HG03064 (cell line): Measurements from ENCODE around the gene ALCAM.

Experiments
- ATAC-seq: cut with Tn5 transposase; IDR thresholded peaks from one replicate; pipeline ENCODE4 v1.9.1; 2021; ENCODE audit warnings: low read depth; ENCODE audit not compliant: unreplicated experiment

The ALCAM gene

DNA sequence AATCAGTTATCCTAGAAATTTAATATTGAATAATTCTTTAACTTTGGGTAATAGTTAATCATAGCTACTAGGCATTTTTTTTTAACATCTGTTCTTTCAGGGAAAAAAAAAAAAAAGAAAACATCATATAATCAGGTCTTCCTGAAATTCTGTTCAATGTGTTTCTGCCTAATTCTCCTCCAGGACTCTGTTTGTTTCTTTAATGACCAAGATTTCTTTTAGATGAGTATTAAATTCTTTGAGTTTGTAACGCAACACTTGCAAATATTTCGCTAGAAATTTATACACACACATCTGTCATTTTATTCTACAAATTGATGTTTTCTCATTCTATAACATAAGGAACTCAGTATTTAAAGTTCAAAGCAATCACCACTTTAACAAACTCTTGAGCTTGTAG is 56.7 kb downstream of the ALCAM start:
- ATAC-seq = no peak

DNA sequence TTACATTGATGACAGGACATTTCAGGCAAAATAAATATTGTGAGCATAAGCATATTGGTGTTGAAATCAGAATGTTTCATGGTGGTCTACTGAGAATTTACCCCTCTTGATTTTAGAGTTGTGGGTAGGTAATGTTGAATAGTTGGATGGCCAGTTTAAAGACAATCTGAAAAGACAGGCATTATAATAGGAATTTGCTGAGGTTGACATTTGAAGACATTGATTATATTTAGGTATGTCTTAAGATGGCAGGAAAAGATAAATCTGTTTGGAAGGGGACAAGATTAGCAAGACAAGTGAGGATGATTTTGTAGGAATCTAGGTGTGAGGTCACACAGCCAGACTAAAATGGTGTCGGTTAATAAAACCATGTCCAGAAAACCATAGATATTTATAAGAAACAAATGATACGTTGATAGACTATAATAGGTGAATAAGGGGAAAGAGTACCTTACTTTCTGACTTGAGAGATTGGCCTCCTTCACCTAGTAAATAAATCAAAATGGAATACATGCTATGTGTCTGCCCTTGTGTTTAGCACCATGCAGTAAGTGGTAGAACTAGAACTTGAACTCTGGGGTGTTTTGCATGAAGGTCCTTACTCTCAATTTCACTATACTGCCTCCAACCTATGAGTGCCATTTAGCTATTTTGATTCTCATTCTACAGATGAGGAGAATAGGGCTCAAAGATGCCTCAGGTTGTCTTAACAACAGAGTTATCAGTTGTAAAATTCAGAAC is 57.9 kb downstream of the ALCAM start:
- no peak for ATAC-seq

GRCh38 chr3:105425153-105425502 is 58.4 kb downstream of the ALCAM start:
- no peak for ATAC-seq

DNA sequence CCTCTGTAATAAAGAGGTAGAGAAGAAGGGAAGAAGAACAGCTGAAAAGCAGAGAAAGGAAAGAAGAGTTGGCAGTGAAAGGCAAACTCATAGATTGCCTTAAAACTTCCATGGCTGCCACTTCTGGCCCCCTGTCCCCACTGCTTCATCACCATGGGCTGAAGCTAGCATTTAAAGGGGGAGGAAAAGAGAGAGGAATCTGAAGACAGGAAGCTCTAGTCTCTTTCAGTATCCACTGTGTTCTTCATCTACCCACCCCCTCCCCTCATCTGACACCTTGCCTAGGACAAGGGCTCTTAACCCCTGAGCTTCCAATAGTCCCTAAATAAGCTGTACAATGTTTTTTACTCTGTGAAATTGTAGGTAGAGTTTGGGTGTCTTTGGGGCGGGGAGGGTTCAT is 60.6 kb downstream of the ALCAM start:
- no peak for ATAC-seq

- ATAC-seq = no peak
These were observed 62.5 kb downstream of the ALCAM start for GRCh38 chr3:105429034-105429762.

GRCh38 chr3:105430455-105430854 is 63.7 kb downstream of the ALCAM start:
- no peak for ATAC-seq

- no peak for ATAC-seq
These were observed 64.5 kb downstream of the ALCAM start for GRCh38 chr3:105431200-105431599.

- no peak for ATAC-seq
These were observed 68.6 kb downstream of the ALCAM start for GRCh38 chr3:105435277-105435676.

DNA sequence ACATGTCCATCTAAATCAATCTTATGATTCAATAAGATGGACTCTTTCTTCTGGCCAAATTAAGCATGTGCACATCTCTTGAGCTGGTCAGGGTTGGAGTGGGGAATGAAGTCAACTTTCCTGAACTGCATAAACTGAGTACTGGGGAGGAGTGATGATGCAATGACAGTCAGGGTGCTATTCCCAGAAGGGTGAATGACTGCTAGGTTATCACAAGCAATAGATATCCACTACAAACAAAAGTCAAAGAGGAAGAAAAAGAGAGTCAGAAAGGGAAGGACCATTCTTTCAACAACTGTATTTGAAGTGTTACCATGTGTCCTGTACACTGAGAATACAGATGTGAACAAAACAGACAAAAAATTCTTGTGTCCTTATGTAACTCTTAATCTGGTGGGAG is 70.0 kb downstream of the ALCAM start:
- no peak for ATAC-seq

DNA sequence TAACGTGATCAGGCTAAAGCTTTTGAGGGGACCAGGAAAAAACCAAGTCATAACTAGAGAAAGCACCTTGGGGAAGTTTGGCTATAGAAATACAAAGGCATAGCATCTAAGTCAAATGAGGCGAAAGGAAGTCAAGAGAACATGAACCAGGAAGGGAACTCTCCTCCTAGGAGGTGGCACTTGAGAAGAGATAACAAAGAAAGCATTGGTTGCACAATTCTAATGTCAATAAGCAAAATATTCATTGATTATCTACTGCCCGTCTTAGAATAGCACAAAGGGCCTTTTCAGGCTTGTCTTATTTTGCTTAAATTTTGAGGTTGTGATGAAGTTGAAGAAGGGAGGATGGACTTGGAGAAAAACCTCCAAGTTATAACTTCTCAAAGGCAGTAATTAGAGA is 73.4 kb downstream of the ALCAM start:
- ATAC-seq = no peak

GRCh38 chr3:105444725-105445124 is 78.0 kb downstream of the ALCAM start:
- ATAC-seq = no peak

DNA sequence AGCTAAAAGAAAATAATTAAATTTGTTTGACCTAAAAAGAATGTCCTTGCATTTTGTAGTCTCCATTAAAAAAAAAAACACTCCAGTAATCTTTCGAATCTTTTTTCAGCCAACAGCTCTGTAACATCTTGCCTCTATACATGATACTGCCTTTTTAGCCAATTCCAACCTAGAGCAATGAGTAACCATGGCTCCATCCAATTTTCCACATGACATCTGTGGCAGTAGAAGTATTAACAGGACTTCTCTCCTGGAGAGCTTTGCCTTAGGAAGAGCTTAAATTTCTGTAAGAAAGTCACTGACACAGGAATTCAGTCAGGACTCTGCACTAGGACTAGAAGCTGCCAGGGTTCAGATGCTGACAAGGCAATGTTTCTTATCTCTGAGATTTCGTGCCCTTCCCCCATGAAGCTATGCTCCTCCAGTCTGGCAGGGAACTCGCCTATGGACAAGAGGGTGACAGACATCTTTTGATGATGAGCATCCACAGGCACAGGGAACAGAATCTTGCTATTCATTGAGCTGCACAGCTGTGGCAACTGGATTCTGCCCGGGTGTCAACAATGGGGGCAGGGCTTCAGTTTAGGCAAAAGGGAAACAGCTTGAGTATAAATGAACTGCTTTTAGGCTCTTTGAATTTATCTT is 81.8 kb downstream of the ALCAM start:
- ATAC-seq = no peak

- no peak for ATAC-seq
These were observed 82.7 kb downstream of the ALCAM start for GRCh38 chr3:105449414-105449813.

DNA sequence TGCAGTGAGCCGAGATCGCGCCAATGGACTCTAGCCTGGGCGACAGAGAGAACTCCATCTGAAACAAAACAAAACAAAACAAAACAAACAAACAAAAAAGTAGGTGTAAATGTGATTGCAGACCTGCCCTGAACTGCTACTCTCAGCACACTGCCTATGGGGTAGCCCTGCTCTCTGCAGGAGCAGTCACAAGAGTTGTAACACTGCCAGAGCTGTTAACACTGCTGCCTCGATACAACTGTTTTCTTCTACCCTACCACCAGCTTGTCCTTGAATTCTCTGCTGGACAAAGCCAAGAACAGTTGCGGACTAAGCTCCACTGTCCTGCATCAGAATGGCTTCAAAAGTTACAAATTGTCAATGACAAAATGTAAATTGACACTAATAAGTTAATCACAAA is 89.3 kb downstream of the ALCAM start:
- no peak for ATAC-seq

- no peak for ATAC-seq
These were observed 92.0 kb downstream of the ALCAM start for GRCh38 chr3:105458518-105459215.

- ATAC-seq = no peak
These were observed 93.0 kb downstream of the ALCAM start for GRCh38 chr3:105459566-105460290.

DNA sequence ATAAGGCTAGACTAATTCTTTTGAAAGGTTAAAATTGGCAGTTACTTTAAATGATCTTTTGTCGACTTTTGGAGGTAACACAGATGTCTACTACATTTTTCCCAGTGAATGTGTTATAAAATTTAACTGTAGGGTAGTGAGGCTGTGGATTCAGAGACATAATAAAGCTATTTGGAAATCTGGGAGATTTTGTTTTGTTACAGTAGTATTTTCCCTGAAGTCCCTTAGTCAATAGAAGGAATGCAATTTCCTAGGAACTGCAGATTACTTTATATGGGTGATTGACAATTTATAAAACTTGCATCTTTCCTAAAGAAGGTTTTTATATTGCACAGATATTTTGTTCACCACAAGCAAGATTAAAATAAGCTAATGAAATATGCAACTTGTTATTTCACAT is 96.9 kb downstream of the ALCAM start:
- ATAC-seq = no peak

DNA sequence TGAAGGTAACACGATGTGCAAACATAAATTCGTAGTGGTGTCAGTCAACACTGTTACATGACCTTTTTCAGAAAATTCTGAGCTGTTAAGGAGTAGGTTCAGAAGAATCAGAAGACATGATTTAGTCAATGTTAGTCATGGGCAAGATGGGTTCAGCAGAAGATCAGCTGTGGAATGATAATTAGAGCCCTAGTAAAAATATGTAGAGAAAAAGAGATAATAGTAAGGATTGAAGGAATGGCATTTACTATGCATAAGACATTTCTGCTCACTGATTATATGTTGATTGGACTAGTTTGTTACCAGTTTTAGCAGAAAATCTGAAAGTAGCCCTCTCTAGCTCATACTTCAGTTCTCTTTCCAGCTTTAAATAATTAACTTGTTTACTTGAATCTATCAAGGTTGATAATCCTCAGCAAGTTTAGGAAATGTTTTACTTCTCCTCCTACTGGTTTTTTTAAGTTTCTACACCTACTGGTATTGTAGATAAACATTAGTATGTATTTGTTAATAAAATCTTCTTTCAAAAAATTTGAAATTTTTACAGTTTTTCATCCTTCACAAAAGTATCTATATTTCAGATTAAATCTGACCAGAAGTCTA is 98.6 kb downstream of the ALCAM start:
- ATAC-seq = no peak

DNA sequence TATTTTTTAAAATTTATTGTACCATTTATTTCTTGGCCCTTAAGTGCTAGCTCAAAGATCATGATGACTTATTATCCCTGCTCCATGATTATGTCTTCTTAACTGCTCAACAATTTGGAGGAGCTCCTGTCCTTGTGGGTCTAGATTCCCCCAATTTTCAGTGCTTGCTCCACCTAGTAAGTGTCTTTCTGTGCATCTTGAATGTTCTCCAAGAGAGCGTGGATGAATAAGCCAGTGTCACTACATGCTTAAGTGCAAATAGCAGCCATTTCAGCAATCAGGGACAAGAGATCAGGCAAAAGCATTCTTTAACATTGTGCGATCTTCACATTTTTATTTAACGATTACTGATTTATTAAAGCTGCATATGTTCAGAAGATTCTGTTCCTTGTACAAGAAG is 99.4 kb downstream of the ALCAM start:
- no peak for ATAC-seq
